GM12878 (cell line): Measurements from ENCODE around the gene VPREB1.

Experiments used
- EGR1 ChIP-seq, 2 experiments: IDR thresholded peaks; 1 replicate in 1 of 2; 2 replicates in 1 of 2; pipeline ENCODE4 v1.6.1; 2011 to 2012; ENCODE audit warnings: low read depth in 2 of 2, low read length in 2 of 2, borderline replicate concordance in 1 of 2, mild to moderate bottlenecking in 1 of 2, moderate library complexity in 1 of 2
- EP300 ChIP-seq, 2 experiments: fragments of 150-350 bp in 1 of 2; IDR thresholded peaks; 2 replicates each; pipeline ENCODE4 v1.6.1; 2011 to 2012; ENCODE audit warnings: low read depth in 2 of 2, low read length in 2 of 2, borderline replicate concordance in 1 of 2, improper control_type of control experiment in 1 of 2, inconsistent platforms in 1 of 2; ENCODE audit not compliant: control insufficient read depth in 1 of 2
- HDAC6 ChIP-seq: fragments of 200-600 bp; sonication (generic); IDR thresholded peaks from one replicate; pipeline ENCODE4 v1.8.0; 2017; ENCODE audit warnings: antibody characterized with exemption; ENCODE audit not compliant: unreplicated experiment
- HDGF ChIP-seq: fragments of 450-650 bp; IDR thresholded peaks from 2 replicates; pipeline ENCODE4 v1.6.1; 2016; ENCODE audit warnings: antibody characterized with exemption
- IRF3 ChIP-seq: fragments of 450-650 bp; IDR thresholded peaks from 2 replicates; pipeline ENCODE4 v1.6.1; 2014; ENCODE audit warnings: mild to moderate bottlenecking
- MYC ChIP-seq: IDR thresholded peaks from 2 replicates; pipeline ENCODE4 v1.6.1; 2011; ENCODE audit warnings: mild to moderate bottlenecking, low read length, moderate library complexity, inconsistent platforms; ENCODE audit not compliant: insufficient read depth, insufficient replicate concordance, insufficient read length, severe bottlenecking
- POLR2AphosphoS2 ChIP-seq: IDR thresholded peaks from 2 replicates; pipeline ENCODE4 v1.6.1; 2011; ENCODE audit warnings: low read depth, mild to moderate bottlenecking, low read length, improper control_type of control experiment, moderate library complexity
- SP1 ChIP-seq: IDR thresholded peaks from one replicate; pipeline ENCODE4 v1.6.1; 2011; ENCODE audit warnings: low read depth, low read length
- SUZ12 ChIP-seq: fragments of 200-600 bp; sonication (generic); IDR thresholded peaks from one replicate; pipeline ENCODE4 v1.6.1; 2018; ENCODE audit warnings: antibody characterized with exemption, mild to moderate bottlenecking; ENCODE audit not compliant: unreplicated experiment
- TCF7 ChIP-seq: IDR thresholded peaks from 2 replicates; pipeline ENCODE4 v1.6.1; 2014; ENCODE audit warnings: antibody characterized with exemption, borderline replicate concordance
- ZNF274 ChIP-seq: IDR thresholded peaks from one replicate; pipeline ENCODE4 v1.8.0; 2011; ENCODE audit not compliant: insufficient read length, insufficient read depth
- TF ChIP-seq, protein P1 (sequence below), 3 experiments: IDR thresholded peaks in 2 of 3; conservative IDR thresholded peaks in 1 of 3; 2 replicates each; pipeline ENCODE4 v1.5.1; 2011; ENCODE audit warnings: low read depth in 3 of 3, low read length in 3 of 3, mild to moderate bottlenecking in 3 of 3, control low read depth in 2 of 3, moderate library complexity in 2 of 3, inconsistent platforms in 1 of 3, mixed read lengths in 1 of 3; ENCODE audit not compliant: control insufficient read depth in 2 of 3, insufficient read depth in 1 of 3; ENCODE audit errors: extremely low read depth in 1 of 3

DNA sequence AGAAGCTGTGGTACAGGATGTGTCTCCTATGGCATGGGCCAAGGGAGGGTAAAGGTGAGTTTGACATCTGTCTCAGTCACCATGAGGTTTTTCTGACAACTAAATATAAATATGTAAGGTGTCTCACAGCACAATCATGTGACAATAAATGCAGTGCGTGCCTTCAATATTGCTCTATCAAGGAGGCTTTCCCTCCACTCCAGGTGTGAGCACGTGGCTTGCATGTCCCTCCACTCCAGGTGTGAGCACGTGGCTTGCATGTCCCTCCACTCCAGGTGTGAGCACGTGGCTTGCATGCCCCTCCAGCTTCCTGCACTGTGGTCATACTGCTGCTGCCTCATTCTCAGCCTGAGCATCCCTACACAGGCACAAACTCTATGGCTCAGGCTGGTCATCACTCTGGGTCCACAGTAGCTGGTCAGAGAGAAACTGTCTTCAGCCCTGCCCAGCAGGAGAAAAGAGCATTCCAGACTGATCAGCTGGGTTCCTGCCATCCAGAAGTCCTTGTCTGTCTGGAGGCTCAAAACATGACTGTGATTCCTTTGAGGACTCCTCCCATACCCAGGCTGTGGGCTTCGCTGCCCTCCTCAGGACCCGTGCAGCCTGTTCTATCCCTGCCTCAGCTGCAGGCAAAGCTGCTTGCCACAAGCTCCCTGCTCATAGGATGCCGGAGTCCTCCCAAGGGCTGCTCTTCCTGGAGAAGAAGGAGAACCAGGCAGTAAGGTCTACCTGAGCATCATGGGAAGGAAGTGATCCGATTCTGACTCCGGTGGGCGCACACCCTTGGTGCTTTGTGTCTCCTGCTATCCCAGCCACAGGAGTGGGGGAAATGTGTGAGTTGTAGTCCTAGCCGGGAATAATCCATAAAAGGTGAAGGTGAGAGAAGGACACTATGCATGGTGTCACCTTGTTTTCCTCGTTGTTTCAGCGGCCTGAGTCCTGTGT is 33.4 kb upstream of the VPREB1 start:
- TF ChIP-seq, protein P1, sequence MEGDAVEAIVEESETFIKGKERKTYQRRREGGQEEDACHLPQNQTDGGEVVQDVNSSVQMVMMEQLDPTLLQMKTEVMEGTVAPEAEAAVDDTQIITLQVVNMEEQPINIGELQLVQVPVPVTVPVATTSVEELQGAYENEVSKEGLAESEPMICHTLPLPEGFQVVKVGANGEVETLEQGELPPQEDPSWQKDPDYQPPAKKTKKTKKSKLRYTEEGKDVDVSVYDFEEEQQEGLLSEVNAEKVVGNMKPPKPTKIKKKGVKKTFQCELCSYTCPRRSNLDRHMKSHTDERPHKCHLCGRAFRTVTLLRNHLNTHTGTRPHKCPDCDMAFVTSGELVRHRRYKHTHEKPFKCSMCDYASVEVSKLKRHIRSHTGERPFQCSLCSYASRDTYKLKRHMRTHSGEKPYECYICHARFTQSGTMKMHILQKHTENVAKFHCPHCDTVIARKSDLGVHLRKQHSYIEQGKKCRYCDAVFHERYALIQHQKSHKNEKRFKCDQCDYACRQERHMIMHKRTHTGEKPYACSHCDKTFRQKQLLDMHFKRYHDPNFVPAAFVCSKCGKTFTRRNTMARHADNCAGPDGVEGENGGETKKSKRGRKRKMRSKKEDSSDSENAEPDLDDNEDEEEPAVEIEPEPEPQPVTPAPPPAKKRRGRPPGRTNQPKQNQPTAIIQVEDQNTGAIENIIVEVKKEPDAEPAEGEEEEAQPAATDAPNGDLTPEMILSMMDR (IDR thresholded peaks at IDR 0.05 in 2 of 3, conservative IDR thresholded peaks at IDR 0.05 in 1 of 3; ENCODE audit: control insufficient read depth in 2 of 3, extremely low read depth in 1 of 3, insufficient read depth in 1 of 3, low read depth in 3 of 3, low read length in 3 of 3), result no peak
- TF ChIP-seq HDAC6 (no peak), EP300 (IDR thresholded peaks at IDR 0.05; ENCODE audit: borderline replicate concordance in 1 of 2, control insufficient read depth in 1 of 2, low read depth in 2 of 2, low read length in 2 of 2) (no peak), SUZ12 (no peak), IRF3 (no peak), ZNF274 (no peak), POLR2AphosphoS2 (no peak), HDGF (no peak), EGR1 (IDR thresholded peaks at IDR 0.05; ENCODE audit: borderline replicate concordance in 1 of 2, low read depth in 2 of 2, low read length in 2 of 2) (no peak), TCF7 (no peak), MYC (no peak), SP1 (no peak)
